Lower leg skin (tissue), 3 donors: ENCODE data around the gene ASZ1.
"Not testable (repeated sequence)": the region's sequence is repeated elsewhere in the genome, so short reads cannot be mapped to it uniquely, and the experiment has no call there.

Experiments
- CTCF ChIP-seq, 3 donors: fragments of 450-650 bp; IDR thresholded peaks; one replicate each; pipeline ENCODE4 v1.5.1; 2016; ENCODE audit warnings: antibody characterized with exemption in 3 of 3, mild to moderate bottlenecking in 3 of 3, moderate library complexity in 2 of 3
- POLR2A ChIP-seq, 2 donors: fragments of 450-650 bp; IDR thresholded peaks; one replicate each; pipeline ENCODE4 v1.6.1; 2016 to 2017; ENCODE audit warnings: antibody characterized with exemption in 2 of 2, mild to moderate bottlenecking in 1 of 2, moderate library complexity in 1 of 2

DNA sequence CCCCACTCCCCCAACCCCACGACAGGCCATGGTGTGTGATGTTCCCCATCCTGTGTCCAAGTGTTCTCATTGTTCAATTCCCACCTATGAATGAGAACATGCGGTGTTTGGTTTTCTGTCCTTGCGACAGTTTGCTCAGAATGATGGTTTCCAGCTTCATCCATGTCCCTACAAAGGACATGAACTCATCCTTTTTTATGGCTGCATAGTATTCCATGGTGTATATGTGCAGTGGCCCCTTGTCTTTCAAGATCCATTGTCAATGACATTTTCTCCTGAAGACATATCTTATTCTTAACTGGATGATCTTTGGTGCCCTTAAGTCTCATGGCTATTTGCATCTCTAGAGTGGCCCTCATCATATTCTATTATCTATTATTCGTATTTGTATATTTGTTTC lies 33.5 kb upstream of the ASZ1 start:
- TF ChIP-seq CTCF, POLR2A (IDR thresholded peaks at IDR 0.05): not testable (repeated sequence)
